Thyroid gland (tissue), 4 donors: ENCODE results near the gene IL13RA2. TPM values are rescaled to one million over a fixed set of nuclear protein-coding genes. Genes with fewer than 3 reads are reported as not detected.

Source experiments
- DNase-seq, 2 donors: peaks; one replicate each; pipeline ENCODE4 v3.0.0-alpha.2; 2019
- H3K27ac ChIP-seq, 3 donors: fragments of 200-600 bp; sonication (generic); 1 replicate in 2 of 3; 2 replicates in 1 of 3; pipeline ENCODE4 v1.5.1; 2016 to 2019; ENCODE audit warnings: mild to moderate bottlenecking in 1 of 3, moderate library complexity in 1 of 3
- H3K27me3 ChIP-seq: fragments of 200-600 bp; sonication (generic); one replicate; pipeline ENCODE4 v1.5.1; 2019
- H3K36me3 ChIP-seq, 2 donors: fragments of 200-600 bp; sonication (generic); one replicate each; pipeline ENCODE4 v1.5.1; 2016 to 2019
- H3K4me1 ChIP-seq, 2 donors: fragments of 200-600 bp; sonication (generic); one replicate each; pipeline ENCODE4 v1.5.1; 2017 to 2019
- H3K4me3 ChIP-seq, 3 donors: fragments of 200-600 bp; sonication (generic); replicated peaks in 1 of 3; 1 replicate in 2 of 3; 2 replicates in 1 of 3; pipeline ENCODE4 v1.5.1; 2016; ENCODE audit warnings: mild to moderate bottlenecking in 1 of 3
- H3K9me3 ChIP-seq: fragments of 200-600 bp; sonication (generic); one replicate; pipeline ENCODE4 v1.5.1; 2017
- POLR2A ChIP-seq, 2 donors: fragments of 450-650 bp; IDR thresholded peaks; one replicate each; pipeline ENCODE4 v1.6.1; 2017; ENCODE audit warnings: antibody characterized with exemption in 2 of 2, mild to moderate bottlenecking in 2 of 2, moderate library complexity in 1 of 2
- WGBS, 2 donors: methylation state at CpG; one replicate each; pipeline ENCODE4 v1.1.5; 2017; 5-methylcytosine and 5-hydroxymethylcytosine counted together
- intact Hi-C: fragments of 100-400 bp; cut with DNase I; formaldehyde crosslinking; loops from one replicate; pipeline ENCODE4 v1.15.1; 2023
- total RNA-seq, 4 donors: library from RNA; depleted of rRNA; stranded (reverse); fragments of >200 nt; gene quantifications; one replicate each; pipeline ENCODE4 v1.2.3, GENCODE V29; 2016
- TF ChIP-seq, protein P1 (sequence below), 6 experiments: fragments of 200-600 bp in 3 of 6; fragments of 450-650 bp in 3 of 6; sonication (generic) in 3 of 6; IDR thresholded peaks; one replicate each; pipeline ENCODE4 v1.5.1; 2016 to 2019; ENCODE audit warnings: antibody characterized with exemption in 6 of 6, mild to moderate bottlenecking in 2 of 6, inconsistent platforms in 1 of 6, moderate library complexity in 1 of 6

Gene IL13RA2
- total RNA-seq, 4 donors from 2014 or later = 1.1 to 3.8 (median 1.2) TPM; not detected in 1

- H3K4me1 ChIP-seq = no peaks in the 10 kb centered on the region
- H3K27ac ChIP-seq = no peak overlapping the region
- H3K9me3 ChIP-seq = no peaks in the 10 kb centered on the region
- 87 to 90% methylated on average over 3 of the region's 3 CpGs for WGBS, 2 donors
- TF ChIP-seq, protein P1, sequence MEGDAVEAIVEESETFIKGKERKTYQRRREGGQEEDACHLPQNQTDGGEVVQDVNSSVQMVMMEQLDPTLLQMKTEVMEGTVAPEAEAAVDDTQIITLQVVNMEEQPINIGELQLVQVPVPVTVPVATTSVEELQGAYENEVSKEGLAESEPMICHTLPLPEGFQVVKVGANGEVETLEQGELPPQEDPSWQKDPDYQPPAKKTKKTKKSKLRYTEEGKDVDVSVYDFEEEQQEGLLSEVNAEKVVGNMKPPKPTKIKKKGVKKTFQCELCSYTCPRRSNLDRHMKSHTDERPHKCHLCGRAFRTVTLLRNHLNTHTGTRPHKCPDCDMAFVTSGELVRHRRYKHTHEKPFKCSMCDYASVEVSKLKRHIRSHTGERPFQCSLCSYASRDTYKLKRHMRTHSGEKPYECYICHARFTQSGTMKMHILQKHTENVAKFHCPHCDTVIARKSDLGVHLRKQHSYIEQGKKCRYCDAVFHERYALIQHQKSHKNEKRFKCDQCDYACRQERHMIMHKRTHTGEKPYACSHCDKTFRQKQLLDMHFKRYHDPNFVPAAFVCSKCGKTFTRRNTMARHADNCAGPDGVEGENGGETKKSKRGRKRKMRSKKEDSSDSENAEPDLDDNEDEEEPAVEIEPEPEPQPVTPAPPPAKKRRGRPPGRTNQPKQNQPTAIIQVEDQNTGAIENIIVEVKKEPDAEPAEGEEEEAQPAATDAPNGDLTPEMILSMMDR (IDR thresholded peaks at IDR 0.05) = no peak
- no peak for TF ChIP-seq POLR2A (IDR thresholded peaks at IDR 0.05)
- H3K4me3 ChIP-seq = no peak overlapping the region
- no peak for DNase-seq
- no peaks in the 10 kb centered on the region for H3K27me3 ChIP-seq
- intact Hi-C loops = no loop called here
- no peaks in the 10 kb centered on the region for H3K36me3 ChIP-seq
Observed at GRCh38 chrX:115013705-115014104, 3.7 kb downstream of the IL13RA2 start.

DNA sequence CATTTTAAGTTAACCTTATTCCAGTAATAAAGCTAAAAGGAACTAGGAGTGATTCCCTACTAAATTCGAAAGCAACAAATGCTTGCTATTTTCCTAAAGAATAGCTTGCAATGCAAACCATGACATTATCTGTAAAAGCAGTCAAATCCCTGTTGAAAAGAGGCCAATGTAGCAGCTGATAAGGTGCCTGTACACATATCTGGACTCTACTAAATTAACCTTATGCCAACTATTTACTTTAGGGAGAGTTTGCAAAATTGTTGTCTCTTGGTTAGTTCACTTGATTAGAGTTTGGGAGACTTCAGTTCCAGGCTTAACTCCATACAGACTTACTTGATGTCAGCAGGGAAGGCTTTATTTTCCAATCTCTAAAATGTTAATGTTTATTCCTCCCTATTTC, 6.0 kb downstream of the IL13RA2 start:
- Histone ChIP-seq H3K4me3 (no peak overlapping the region), H3K9me3 (no peaks in the 10 kb centered on the region), H3K4me1 (no peaks in the 10 kb centered on the region), H3K36me3 (no peaks in the 10 kb centered on the region), H3K27ac (no peak overlapping the region), H3K27me3 (no peaks in the 10 kb centered on the region)
- DNase-seq = no peak
- no peak for TF ChIP-seq POLR2A (IDR thresholded peaks at IDR 0.05)
- TF ChIP-seq, protein P1 (IDR thresholded peaks at IDR 0.05) = no peak
- WGBS, 2 donors = 79 to 91% methylated on average over 1 of the region's 1 CpG
- intact Hi-C loops = no loop called here

- TF ChIP-seq, protein P1 (IDR thresholded peaks at IDR 0.05) = no peak
- TF ChIP-seq POLR2A (IDR thresholded peaks at IDR 0.05) = no peak
Observed at GRCh38 chrX:114999906-115000305, 17.5 kb downstream of the IL13RA2 start.

DNA sequence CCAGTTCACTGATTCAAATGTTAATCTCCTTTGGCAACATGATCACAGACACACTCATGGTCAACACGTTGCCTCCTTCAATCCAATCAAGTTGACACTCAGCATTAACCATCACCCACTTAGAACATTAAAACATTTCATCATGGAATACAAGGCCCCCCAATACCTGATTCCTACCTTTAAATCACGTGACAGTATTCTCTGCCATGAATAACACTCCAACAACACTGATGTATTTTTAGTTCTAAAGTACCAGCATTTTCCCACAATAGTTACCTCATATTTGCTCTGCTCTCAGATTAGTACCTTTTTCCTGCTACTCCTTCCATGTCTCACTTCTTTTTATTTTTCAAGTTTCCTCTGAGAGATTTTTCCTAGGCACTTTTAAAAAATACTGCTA, 19.6 kb downstream of the IL13RA2 start:
- Histone ChIP-seq H3K36me3 (no peaks in the 10 kb centered on the region), H3K4me3 (no peak overlapping the region), H3K27me3 (no peaks in the 10 kb centered on the region), H3K4me1 (no peaks in the 10 kb centered on the region), H3K27ac (no peak overlapping the region), H3K9me3 (no peaks in the 10 kb centered on the region)
- WGBS, 2 donors = 72% methylated on average over 2 of the region's 2 CpGs
- no peak for TF ChIP-seq POLR2A (IDR thresholded peaks at IDR 0.05)
- TF ChIP-seq, protein P1 (IDR thresholded peaks at IDR 0.05) = no peak
- DNase-seq = no peak
- intact Hi-C loops = no loop called here

More at GRCh38 chrX:114999906-115000305, 17.5 kb downstream of the IL13RA2 start:
- whole genome bisulfite sequencing, 2 donors = 79 to 93% methylated on average over 6 of the region's 6 CpGs
- Histone ChIP-seq H3K9me3 (no peaks in the 10 kb centered on the region), H3K4me1 (no peaks in the 10 kb centered on the region), H3K27ac (no peak overlapping the region), H3K4me3 (no peak overlapping the region), H3K27me3 (no peaks in the 10 kb centered on the region), H3K36me3 (no peaks in the 10 kb centered on the region)
- no peak for DNase-seq
- intact Hi-C loops = no loop called here

GRCh38 chrX:114985967-114986592, 31.3 kb downstream of the IL13RA2 start:
- TF ChIP-seq, protein P1 (IDR thresholded peaks at IDR 0.05) = no peak
- no peak for TF ChIP-seq POLR2A (IDR thresholded peaks at IDR 0.05)
- H3K4me3 ChIP-seq = no peak overlapping the region
- H3K9me3 ChIP-seq = no peaks in the 10 kb centered on the region
- intact Hi-C loops = no loop called here
- no peak for DNase-seq
- no peaks in the 10 kb centered on the region for H3K36me3 ChIP-seq
- no peaks in the 10 kb centered on the region for H3K27me3 ChIP-seq
- no peaks in the 10 kb centered on the region for H3K4me1 ChIP-seq
- WGBS, 2 donors = 74 to 83% methylated on average over 5 of the region's 5 CpGs
- H3K27ac ChIP-seq = no peak overlapping the region
